HK-2 (cell line): ENCODE data around the gene TTC23.

Experiments used
- DNase-seq: peaks from one replicate; pipeline ENCODE4 v3.0.0-alpha.2; 2018; ENCODE audit not compliant: unreplicated experiment

TTC23 gene, protein sequence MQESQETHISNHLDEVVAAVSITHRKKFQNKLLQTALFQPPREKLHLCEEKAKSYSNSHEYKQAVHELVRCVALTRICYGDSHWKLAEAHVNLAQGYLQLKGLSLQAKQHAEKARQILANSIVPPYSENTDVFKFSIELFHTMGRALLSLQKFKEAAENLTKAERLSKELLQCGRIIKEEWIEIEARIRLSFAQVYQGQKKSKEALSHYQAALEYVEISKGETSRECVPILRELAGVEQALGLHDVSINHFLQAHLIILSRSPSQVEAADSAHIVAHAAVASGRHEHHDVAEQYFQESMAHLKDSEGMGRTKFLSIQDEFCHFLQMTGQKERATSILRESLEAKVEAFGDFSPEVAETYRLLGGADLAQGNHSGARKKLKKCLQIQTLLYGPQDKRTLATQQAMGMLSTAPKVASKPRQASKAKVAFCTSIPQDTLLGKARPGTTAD

DNA sequence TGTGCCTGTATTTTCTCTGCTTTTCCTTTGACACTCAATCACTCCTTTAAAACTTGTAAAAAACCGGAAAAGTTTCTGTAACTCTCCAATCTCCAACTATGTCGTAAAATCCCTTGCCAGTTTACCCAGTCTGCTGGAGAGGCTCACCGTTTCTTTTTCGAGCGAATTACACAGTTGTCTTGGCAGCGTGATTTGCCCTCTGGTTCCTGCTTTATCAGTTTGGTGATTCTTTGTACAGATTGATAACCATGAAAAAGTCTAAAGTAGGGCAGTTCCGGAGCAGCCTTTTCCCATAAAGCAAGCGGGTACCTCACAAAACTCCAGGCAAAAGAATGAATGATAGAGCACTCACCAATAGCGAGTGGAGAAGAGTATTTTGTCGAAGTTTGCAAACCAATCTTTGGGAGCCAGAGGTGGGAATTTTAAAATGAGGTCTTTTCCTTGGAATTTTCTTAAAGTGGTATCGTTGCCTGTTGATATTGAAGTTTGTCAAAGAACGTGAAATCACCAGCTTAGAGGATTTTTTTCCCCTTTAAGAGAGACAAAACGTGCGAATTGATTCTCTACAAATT lies at the start of gene TTC23:
Gene TTC23, minus strand, starts transcription at position 312 of the 572 bp plus-strand sequence. CDS start 20,869 bp downstream, outside the sequence.
- peak; percentile 21 for DNase-seq

DNA sequence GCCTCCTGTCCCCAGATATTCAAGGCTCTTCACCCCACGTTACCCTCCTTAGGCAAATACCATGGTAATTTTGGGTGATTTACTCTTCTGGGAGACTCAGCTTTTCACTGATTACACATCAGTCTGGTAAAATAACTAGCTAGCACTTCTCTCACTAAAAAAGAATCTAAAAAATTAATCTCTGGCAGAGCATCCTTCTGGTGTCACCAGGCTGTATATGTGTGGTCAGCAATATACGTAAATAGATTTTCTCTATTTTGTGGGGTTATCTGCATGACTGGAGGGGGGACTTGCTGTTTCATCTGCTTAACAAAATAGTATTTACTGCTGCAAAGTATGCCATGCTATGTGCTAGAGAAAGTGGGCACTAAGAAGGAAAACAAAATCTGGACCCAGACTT lies 47.0 kb upstream of the TTC23 start:
- no peak for DNase-seq

DNA sequence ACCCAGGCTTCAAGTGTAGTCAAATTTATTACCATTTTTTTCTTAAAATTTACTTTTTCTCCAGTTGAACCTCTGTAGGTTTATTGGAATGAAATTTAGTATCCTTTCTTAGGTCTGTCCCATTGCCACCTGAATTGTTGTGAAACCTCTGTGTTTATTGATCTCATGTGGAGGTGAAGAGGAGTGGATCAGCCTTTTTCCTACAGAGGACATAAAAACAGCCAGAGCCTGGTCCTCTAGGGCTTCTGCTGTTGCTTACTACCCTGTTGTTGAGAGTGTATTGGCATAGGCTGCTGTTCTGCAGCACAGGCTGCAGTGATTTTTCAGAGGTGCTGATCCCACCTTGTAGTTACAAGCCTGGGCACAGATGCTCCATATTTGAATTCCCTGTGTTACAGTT lies 46.5 kb upstream of the TTC23 start:
- DNase-seq, result no peak

DNA sequence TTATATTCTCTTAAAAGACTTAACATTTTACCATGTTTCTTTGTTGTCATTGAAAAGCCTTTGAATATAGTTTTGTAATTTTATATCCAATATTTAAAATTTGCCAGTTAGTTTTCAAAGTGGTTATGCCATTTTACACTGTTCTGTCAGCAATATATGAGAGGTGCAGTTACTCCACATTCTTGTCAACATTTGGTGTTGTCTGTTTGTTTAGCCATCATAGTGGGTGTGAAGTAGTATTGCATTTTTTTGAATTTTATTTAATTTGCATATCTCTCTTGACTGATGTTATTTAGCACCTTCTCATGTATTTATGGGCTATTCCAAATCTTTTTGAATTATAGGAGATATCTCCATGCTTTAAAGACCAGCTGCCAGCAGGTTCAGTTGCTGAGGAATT lies 42.3 kb upstream of the TTC23 start:
- DNase-seq, result no peak

DNA sequence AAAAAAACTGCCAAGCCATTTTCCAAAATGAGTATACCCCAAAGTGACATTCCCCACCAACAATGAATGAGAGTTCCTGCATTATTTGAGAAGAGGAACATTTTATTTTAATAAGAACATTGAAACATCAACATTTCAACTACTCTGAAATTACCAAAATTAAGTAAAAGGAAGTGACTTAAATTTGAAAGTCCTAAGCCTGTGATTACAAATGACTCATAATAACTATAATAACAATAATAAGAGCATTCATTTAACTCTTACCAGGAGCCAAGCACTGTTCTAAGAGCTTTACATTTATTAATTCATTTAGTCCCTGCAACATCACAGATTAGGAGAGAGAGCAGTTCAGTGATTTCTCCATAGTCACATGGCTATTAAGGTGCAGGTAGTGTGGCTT lies 34.3 kb upstream of the TTC23 start:
- no peak for DNase-seq

DNA sequence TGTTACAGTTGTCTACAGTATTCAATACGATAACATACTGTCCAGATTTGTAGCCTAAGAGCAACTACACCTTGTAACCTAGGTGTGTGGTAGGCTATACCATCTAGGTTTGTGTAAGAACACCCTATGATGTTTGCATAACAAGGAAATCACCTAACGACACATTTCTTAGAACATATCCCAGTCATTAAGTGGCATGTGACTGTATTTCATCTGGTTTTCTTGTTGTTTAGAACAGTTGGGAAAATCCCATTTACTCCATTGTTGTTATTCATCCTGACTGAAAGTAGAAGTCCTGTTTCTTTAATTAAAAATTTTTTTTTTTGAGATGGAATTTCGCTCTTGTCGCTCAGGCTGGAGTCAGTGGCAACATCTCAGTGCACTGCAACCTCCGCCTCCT lies 33.2 kb upstream of the TTC23 start:
- DNase-seq, result no peak

DNA sequence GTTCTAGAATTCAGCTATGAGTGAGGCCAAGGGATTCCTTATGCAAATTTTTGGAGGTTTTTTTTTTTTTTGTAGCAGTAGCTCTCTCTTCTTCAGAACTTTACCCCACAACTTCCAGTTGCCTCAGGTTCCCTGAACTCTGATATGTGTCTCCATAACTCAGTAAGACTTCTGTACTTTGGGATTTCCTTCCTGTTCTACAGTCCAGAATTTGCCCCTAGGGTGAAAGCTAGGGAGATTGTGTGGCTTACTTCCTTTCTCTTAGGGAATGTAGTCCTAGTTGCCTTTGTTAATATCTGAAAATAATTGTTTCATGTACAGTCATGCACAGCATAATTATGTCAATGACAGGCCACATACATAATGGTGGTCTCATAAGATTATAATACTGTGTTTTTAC lies 32.7 kb upstream of the TTC23 start:
- DNase-seq, result no peak

DNA sequence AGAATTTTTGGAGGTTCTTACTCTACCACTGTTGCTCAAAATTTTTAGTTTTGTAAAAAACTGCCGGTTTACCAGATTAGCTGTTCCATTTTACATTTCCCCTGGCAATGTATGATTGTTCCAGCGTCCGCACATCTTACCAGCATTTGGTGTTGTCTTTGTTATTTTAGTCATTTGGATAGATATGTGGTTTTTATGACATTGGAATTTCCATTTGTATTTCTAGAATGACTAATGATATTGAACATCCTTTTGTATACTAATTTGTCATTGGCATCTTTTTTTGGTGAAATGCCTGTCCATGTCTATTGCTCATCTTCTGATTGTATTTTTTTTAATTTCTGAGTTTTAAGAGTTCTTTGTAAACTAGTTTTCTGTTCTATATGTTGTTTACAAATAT lies 30.4 kb upstream of the TTC23 start:
- DNase-seq, result no peak

DNA sequence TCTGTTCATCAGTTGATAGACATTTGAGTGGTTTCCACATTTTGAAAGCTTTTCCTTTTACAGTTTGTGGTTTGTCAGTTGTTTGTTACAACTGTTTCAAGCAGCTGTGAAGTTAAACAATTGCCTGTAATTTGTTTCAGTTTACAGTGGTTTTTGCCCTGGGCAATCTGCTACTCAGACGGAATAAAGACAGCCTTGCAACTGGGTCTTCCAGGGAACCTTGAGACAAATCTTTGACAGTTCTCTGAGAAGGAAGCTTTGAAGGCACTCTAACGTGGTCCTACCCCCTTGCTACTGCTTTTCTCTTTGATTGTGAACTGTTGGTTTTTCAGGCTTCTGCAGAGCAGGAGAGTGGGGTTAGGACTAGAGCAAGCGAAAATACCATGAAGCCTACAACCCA lies 29.9 kb upstream of the TTC23 start:
- no peak for DNase-seq

DNA sequence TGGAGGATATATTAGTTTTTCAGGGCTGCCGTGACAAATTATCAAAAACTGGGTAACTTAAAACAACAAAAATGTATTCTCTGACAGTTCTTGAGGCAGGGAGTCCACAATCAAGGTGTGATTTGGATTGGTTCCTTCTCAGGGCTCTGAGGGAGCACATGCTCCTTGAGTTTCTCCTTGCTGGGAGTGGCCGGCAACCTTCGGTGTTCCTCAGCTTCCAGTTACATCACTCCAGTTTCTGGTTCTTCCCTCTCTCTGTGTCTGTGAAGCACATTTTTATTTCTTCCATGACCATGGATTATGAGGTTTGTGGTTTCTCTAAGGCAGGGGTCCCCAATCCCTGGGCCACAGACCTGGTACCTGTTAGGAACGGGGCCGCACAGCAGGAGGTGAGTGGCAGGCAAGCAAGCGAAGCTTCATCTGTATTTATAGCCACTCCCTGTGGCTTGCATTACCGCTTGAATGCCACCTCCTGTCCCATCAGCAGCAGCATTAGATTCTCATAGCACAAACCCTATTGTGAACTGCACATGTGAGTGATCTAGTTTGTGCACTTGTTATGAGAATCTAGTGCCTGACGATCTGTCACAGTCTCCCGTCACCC lies 26.2 kb upstream of the TTC23 start:
- DNase-seq, result no peak

DNA sequence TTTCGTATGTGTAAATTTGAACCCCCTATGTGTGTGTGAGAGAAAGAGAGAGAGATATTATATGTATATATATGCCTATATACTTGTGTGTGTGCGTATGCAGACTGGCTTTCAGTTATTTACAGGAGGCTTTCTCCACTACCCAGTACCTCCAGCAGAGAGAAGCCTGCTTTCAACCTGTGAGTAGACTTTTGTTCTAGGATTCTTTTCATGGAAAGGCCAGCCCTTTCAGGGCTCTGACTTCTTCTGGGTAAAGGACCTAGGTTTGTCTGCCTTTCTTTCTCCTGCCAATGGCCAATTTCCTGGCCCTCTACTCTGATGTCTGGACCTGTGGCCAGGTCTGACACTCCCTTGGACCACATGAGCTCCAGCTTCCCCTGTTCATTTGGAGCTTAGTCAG lies 25.7 kb upstream of the TTC23 start:
- no peak for DNase-seq

DNA sequence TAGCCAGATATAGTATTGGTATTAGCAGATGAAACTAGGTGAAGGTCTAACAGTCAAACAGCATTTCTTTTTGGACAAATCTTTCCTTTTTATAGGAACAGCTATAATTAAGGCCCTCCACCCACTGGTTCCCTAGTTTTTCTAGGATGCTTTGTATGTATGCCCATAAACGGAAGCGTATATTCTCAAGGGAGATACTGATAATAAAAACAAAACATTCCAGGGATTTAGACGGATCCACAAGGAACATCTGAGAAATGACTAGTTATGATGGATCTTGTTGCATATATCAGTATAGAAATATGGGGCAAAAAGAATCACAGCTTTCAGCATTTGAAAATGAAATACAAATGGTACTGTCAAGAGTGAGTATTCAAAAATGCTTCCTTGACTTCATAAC lies 24.4 kb upstream of the TTC23 start:
- DNase-seq, result no peak

DNA sequence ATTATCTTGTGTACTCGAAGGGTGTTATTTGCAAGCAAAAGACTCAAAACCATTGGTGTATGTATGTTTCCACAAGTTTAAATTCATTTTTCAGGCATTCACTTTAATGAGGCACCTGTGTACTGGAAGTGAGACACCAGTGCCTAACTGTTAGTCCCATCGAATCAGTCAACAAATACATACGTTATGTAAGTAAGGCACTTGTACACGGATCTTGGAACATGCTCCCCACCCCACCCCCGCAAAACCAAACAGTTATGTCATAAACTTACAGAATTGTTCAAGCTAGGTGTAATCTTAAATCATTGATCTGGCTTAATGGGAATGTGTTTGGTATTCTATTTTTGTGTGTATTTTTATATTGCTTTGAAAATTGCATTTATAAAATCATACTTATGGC lies 19.1 kb upstream of the TTC23 start:
- DNase-seq, result no peak

DNA sequence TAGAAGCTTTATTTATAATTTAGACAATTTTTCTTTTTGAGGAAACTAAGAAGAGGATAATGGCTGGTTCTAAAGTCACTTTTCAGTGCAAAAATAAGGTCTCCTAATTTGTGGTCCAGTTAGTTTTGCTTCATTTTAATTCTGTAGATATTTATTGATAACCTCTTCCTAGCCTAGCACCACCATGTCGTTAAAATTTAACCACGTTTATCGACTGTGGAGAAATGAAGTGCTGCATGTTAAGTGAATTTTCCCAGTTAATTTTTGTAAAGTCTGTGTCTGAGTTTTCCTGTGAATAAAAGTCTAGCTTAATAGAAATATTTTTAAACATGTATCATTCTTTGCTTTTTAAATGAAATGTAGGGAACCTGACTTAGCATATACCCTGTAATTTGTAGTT lies 18.6 kb upstream of the TTC23 start:
- no peak for DNase-seq

DNA sequence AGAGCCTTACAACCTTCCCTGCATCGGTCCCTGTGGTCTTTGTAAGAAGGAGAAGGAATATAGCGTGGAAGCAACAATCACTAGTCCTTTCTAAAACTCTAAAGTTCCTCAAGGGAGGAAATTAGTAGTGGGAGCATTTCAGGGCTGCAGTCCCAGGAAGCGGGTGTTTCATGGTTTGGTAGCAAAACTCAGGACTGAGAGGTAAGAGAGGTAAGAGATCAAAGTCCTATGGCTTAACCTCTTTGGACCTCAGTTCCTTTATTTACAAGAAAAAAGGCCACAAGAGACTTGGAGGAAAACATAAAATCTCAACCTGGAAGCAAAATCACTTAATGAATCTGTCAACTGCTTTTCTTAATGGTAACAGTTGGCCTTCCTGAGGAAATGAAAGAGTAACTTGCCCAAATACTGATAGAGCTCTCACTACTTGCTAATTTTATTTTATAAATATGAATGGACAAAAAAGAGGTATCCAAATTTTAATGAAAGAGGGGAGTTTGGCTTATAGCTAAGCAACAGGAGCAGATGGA lies 16.2 kb upstream of the TTC23 start:
- DNase-seq, result no peak

DNA sequence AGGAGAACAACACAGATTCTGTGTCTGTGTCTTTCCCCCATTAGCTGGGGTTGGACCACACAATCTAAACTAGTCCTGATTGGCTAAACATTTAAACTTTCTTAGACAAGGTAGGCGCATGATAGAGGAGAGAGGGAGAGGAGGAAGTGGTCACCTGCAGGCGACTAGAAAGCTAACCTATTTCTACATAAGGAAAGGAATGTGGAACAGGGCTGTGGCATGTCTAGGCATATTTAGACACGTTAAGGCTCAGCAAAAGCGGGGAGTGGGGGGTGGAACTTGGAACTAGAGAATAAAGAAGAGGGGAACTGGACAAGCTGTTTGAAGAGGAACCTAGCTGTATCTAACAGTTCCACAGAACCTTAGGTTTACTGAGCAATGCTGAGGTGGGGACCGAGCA lies 14.7 kb upstream of the TTC23 start:
- DNase-seq, result no peak

DNA sequence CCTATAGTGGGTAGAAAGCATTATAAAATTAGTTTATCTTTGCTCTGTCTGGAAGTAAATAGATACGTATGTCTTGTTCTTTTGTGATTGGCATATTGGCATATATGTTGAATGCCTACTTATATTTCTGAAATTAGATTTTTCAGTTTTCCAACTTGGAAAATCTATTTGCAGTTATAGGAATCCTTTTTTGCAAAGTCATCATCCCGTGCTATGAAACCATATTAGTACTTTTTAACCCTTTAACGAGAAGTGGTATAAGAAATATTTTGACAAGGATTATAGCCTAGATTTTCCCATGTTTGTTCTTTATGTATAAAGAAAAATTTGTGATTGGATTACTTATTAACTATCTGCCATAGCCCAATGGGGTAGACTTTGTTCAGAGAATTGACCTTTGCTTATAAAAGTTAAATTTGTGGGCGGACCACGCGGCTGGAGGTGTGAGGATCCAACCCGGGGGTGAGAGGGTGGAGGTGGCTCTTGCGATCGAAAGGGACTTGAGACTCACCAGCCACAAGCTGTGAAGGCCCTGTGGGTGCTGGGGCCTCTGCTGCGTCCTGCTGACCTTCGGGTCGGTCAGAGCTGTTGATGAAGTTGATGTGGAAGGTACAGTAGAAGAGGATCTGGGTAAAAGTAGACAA lies 7.8 kb upstream of the TTC23 start:
- DNase-seq, result no peak

DNA sequence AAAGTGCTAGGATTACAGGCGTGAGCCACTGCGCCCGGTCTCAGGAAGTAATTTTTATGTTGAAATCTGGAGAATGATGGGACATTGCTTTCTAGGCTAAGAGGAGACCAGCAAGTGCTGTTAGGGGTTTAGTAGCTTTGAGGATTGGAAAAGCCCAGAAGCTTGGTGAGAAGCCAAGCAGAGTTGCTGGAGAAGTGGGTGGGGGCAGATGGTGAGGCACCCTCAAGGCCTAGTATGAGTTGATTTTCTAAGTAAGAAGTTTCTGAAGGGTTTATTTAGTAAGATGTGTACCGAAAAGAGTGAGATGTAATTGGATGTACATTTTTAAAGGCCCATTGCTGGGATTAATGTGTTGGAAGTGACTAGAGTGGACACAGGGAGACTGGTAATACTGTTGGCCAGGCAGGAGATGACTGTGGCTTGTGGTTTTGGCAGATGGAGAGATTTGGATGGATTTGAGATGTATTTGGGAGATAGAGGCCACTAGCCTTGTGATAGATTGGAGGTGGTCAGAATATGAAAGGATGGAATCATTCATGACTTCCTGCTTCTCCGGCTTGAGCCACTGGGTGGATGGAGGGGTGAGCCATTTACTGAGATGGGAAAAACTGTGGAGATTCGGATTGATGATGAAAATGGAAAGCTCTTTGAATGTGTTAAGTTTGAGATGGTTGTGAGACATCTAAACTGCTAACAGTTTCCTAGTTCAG lies 4.2 kb upstream of the TTC23 start:
- no peak for DNase-seq

DNA sequence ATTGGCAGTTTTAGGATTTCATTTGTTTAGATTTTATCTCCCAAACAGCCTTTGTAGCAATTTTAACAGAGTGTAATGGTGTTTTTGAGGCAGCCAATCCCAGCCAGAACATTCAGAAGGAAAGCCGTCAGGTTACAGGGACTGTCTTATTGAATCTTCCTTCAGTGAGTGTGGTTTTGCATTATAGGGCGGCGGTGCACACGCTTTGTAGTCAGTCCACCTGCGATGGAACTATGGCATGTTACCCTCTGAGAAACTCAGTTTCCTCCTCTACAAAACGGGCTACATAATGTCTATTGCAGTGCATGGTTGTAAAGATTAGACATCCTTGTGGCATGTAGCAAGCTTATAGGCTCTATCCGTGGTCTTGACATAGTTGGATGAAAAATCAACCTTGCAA lies 2.9 kb upstream of the TTC23 start:
- no peak for DNase-seq

DNA sequence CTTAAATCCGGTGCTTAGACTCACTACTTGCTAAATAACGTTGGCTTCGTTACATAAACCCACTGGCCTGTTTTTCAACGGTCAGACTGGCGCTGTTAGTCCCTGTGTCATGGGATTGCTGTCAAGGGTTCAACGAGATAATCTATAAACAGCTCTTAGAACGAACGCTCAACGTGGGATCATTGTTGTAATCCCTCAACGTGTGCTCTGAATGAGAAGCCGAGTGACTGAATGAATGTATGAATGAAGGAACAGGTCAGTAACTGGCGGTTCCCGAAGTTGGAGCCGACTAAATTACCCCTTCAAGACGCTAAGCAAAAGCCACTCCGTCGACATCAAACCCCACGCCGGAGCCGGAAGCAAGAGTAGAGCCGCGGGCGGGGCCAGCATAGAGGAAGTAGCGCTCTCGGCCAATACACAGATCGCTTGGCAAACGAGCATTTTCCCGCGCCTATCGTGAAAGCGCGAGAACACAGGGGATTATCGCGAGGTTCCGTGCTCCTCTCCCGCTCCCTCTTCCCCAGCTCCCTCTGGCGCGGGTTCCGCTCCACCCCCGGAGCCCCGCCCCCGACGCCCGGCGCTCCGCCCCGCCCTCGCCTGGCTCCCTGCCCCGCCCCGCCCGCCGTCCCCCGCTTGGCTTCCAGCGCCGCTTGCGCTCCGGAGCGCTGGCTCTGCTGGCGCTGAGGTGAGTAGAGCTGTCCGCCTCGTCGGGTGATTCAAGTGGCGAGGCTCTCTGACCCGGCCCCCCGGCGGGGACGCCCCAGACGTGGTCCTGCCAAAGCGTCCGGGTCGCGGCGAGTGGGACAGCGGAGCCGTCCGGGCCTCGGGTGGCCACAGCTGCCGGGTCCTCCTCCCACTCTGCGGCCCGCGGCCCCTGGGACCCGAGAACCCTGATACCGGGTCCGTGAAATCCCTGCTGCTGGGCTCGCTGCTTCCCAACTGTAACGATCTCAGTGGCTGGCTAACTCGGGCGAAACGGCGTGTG lies 1.8 kb upstream of the TTC23 start, which contains the start of gene LRRC28:
Gene LRRC28, plus strand, starts transcription at position 625 of the 985 bp plus-strand sequence. CDS start 4,477 bp downstream, outside the sequence.
- peak; percentile 93 for DNase-seq

DNA sequence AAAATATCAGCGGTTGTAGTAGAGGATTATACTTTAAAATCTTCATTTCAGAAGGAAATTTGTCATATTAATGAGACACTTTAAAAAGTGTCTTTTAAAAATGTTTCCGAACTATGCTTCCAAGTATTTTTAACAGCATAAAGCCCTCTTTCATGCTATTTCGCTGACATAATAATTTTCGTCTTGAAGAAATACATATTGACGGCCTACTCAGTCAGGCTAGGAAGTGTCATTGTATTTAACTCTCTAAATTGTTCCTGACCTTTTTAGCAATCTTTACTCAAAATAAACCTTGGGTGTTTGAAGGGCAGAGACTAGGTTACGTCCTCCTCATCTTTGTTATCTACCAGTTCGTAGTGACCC lies 1.1 kb upstream of the TTC23 start:
- DNase-seq, result no peak
